Measurements from ENCODE around the gene TMEM14B. TPM values are rescaled to one million over a fixed set of nuclear protein-coding genes. Genes with fewer than 3 reads are reported as not detected.

TMEM14B gene
- total and polyA plus RNA-seq, 9 of the 15 experiments (the other 6 are each of a cell fraction or from before 2014, with no cell fraction given): 174 to 862 (median 263) TPM

DNA sequence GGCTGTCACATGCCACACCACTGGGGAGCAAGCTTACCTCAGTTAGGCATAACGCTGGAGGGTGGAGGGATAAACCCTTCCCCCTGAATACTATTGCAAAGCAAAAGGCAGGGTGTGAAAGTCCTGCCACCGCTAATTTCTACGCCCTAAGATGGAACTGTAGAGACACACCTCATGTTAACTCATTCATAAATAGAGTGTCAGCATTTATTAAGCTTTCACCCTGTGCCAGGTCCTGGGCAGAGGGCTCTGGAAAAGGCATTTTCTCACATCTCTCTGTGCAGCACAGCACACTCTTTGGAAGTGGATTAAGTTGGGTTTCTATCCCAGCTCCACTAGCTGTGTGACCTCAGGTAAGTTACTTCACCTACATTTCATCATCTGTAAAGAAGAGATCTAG is 21.8 kb downstream of the TMEM14B start:
- Histone ChIP-seq H3K27me3 (ENCODE audit: control insufficient read depth in 2 of 2, insufficient read depth in 2 of 2, low read length in 2 of 2) (no peaks in the 10 kb centered on the region), H3K4me2 (ENCODE audit: insufficient read depth, low read length) (no peak overlapping the region), H3K4me1 (replicated peaks in 1 of 2; ENCODE audit: control insufficient read depth in 2 of 2, insufficient read depth in 2 of 2, low read length in 2 of 2) (peaks cover 15 to 20% of the 10 kb centered on the region in 2 experiments; a peak in 4 of 5 replicates), H3K79me2 (ENCODE audit: control insufficient read depth, insufficient read depth, low read length) (no peaks in the 10 kb centered on the region), H3K27ac (ENCODE audit: extremely low read depth, low read depth, low read length) (no peak overlapping the region), H4K20me1 (replicated peaks; ENCODE audit: control insufficient read depth, insufficient read depth, low read length) (no peaks in the 10 kb centered on the region), H3K9me1 (ENCODE audit: control insufficient read depth, insufficient read depth, low read length) (no peaks in the 10 kb centered on the region), H3K4me3 (no peak overlapping the region), H3K9me3 (replicated peaks; ENCODE audit: control insufficient read depth, insufficient read depth, low read depth, low read length) (no peaks in the 10 kb centered on the region), H2AFZ (ENCODE audit: low read depth, low read length) (no peak overlapping the region), H3K9ac (ENCODE audit: insufficient read depth in 1 of 2, low read depth in 2 of 2, low read length in 2 of 2) (no peak overlapping the region), H3K36me3 (ENCODE audit: control insufficient read depth, insufficient read depth, low read length) (peaks cover 32% of the 10 kb centered on the region)
- in situ Hi-C loops (cut with MboI): no loop called here
- BruUV-seq (replicated peaks): no TSS peak
- DNase-seq (ENCODE audit: extremely low read depth in 1 of 4, low spot score in 3 of 4) (no peak), FAIRE-seq (no peak), ATAC-seq (no peak)
- CTCF ChIA-PET (ENCODE audit: low intra/inter-chr PET ratio): no interaction called here
- WGBS (ENCODE audit: insufficient coverage, low coverage, missing lambda C conversion rate): 92% methylated on average over 3 of the region's 3 CpGs
- TF ChIP-seq, protein P1, sequence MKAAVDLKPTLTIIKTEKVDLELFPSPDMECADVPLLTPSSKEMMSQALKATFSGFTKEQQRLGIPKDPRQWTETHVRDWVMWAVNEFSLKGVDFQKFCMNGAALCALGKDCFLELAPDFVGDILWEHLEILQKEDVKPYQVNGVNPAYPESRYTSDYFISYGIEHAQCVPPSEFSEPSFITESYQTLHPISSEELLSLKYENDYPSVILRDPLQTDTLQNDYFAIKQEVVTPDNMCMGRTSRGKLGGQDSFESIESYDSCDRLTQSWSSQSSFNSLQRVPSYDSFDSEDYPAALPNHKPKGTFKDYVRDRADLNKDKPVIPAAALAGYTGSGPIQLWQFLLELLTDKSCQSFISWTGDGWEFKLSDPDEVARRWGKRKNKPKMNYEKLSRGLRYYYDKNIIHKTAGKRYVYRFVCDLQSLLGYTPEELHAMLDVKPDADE (conservative IDR thresholded peaks at IDR 0.05; ENCODE audit: control insufficient read depth, low read depth, low read length): no peak
- peak; percentile 9; the same call in 1 of the 2 replicates for TF ChIP-seq MAFK (IDR thresholded peaks at IDR 0.05; ENCODE audit: low read length)
- peak; percentile 56; the same call in 1 of the 2 replicates for TF ChIP-seq C11orf30 (IDR thresholded peaks at IDR 0.05; ENCODE audit: low read depth)
- no peak for TF ChIP-seq ILK (tag; IDR thresholded peaks at IDR 0.05; ENCODE audit: borderline replicate concordance, low read depth)
- TF ChIP-seq, protein P2, sequence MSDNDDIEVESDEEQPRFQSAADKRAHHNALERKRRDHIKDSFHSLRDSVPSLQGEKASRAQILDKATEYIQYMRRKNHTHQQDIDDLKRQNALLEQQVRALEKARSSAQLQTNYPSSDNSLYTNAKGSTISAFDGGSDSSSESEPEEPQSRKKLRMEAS (CRISPR knock-in tag; IDR thresholded peaks at IDR 0.05): no peak
- peak; percentile 34; the same call in 1 of the 2 replicates for TF ChIP-seq MAFG (tag; conservative IDR thresholded peaks at IDR 0.05)
- TF ChIP-seq MCM3 (IDR thresholded peaks at IDR 0.05): no peak
- TF ChIP-seq U2AF2 (optimal IDR thresholded peaks at IDR 0.05; ENCODE audit: low read depth, low read length): no peak
- peak; percentile 32; the same call in 1 of the 2 replicates for TF ChIP-seq MAFF (IDR thresholded peaks at IDR 0.05; ENCODE audit: low read length)
- peak; percentile 78 for TF ChIP-seq ZNF316 (IDR thresholded peaks at IDR 0.05)
- POLR2A ChIA-PET: no interaction called here
- intact Hi-C loops (cut with micrococcal nuclease): no loop called here
